ENCODE results near the gene SLC17A9. TPM values are rescaled to one million over a fixed set of nuclear protein-coding genes. Genes with fewer than 3 reads are reported as not detected.

Gene SLC17A9
- total and polyA plus RNA-seq, 10 of the 15 experiments (the other 5 are each of a cell fraction or from before 2014, with no cell fraction given): 0.72 to 74.1 (median 29.4) TPM

- no peak for TF ChIP-seq ZNF687 (IDR thresholded peaks at IDR 0.05)
- TF ChIP-seq SRF (IDR thresholded peaks at IDR 0.05; ENCODE audit: low read depth in 2 of 2, low read length in 2 of 2): no peak
Observed at GRCh38 chr20:62979876-62980373, 27.4 kb downstream of the SLC17A9 start (continued).

GRCh38 chr20:62980380-62980960 lies 28.0 kb downstream of the SLC17A9 start:
- no TSS peak for BruUV-seq (replicated peaks)
- FAIRE-seq (no peak), ATAC-seq (no peak), DNase-seq (ENCODE audit: low read depth, low spot score) (no peak)
- no peak overlapping the region for H3K27ac ChIP-seq (ENCODE audit: control insufficient read depth, insufficient read depth)
- intact Hi-C loops (cut with micrococcal nuclease; ENCODE audit: unreplicated experiment): no loop called here
- CTCF ChIA-PET: interaction anchor here (1.4 to 1.9 kb wide), 3 partner anchors 26 to 33 kb away, joined by 3 to 7 read pairs (median 5); no protein-coding TSS in a partner anchor
- peaks cover 0 to 15% of the 10 kb centered on the region in 2 experiments; a peak in 2 of 4 replicates for H3K27me3 ChIP-seq (replicated peaks in 1 of 2; ENCODE audit: control insufficient read depth in 2 of 2, insufficient read depth in 2 of 2, low read length in 1 of 2)
- no peak overlapping the region for H3K4me3 ChIP-seq
- in situ Hi-C loops (cut with MboI): no loop called here
- peaks cover 30% of the 10 kb centered on the region for H3K4me1 ChIP-seq (ENCODE audit: control insufficient read depth, insufficient read depth, low read length)
- H2AFZ ChIP-seq (ENCODE audit: control insufficient read depth, low read depth, low read length): no peak overlapping the region
- H4K20me1 ChIP-seq (ENCODE audit: control insufficient read depth, insufficient read depth): peaks cover 6% of the 10 kb centered on the region; the same call in 1 of the 2 replicates
- SMC1A ChIA-PET (ENCODE audit: uncharacterized antibody, unreplicated experiment): interaction anchor here (0.9 to 2.0 kb wide), 3 partner anchors 26 to 61 kb away, joined by 4 to 6 read pairs (median 4); no protein-coding TSS in a partner anchor
- RAD21 ChIA-PET (ENCODE audit: unreplicated experiment): interaction anchor here (0.9 to 1.5 kb wide), 3 partner anchors 8 to 218 kb away, joined by 3 to 7 read pairs (median 4); no protein-coding TSS in a partner anchor
- H3K4me2 ChIP-seq (ENCODE audit: control insufficient read depth, insufficient read depth): no peak overlapping the region
- H3K36me3 ChIP-seq (ENCODE audit: control insufficient read depth in 2 of 2, insufficient read depth in 2 of 2, low read length in 1 of 2): no peaks in the 10 kb centered on the region
- no peaks in the 10 kb centered on the region for H3K9me3 ChIP-seq (replicated peaks; ENCODE audit: control insufficient read depth, insufficient read depth, low read length)
- POLR2A ChIA-PET: interaction anchor here (0.6 to 5.3 kb wide), 5 partner anchors 11 to 637 kb away, joined by 5 to 37 read pairs (median 9); no protein-coding TSS in a partner anchor
- H3K9ac ChIP-seq (ENCODE audit: control insufficient read depth, insufficient read depth, low read length): no peak overlapping the region
- WGBS (ENCODE audit: insufficient coverage, insufficient replicate concordance, low lambda C conversion rate, missing lambda C conversion rate): 41% methylated on average over 19 of the region's 19 CpGs
- H3K79me2 ChIP-seq (ENCODE audit: control insufficient read depth, insufficient read depth, low read length): no peaks in the 10 kb centered on the region
- TF ChIP-seq TBL1XR1 (IDR thresholded peaks at IDR 0.05; ENCODE audit: low read depth, low read length) (no peak), TCF12 (IDR thresholded peaks at IDR 0.05; ENCODE audit: low read depth, low read length) (no peak), RAD21 (IDR thresholded peaks at IDR 0.05; ENCODE audit: insufficient read depth, low read depth, low read length) (no peak), CREB1 (IDR thresholded peaks at IDR 0.05; ENCODE audit: low read depth) (no peak), SMARCA5 (IDR thresholded peaks at IDR 0.05) (no peak), BCL11A (IDR thresholded peaks at IDR 0.05; ENCODE audit: low read depth, low read length) (no peak), FOXK2 (IDR thresholded peaks at IDR 0.05) (no peak), PBX3 (IDR thresholded peaks at IDR 0.05; ENCODE audit: insufficient replicate concordance, low read depth, low read length) (peak; percentile 32), CEBPB (IDR thresholded peaks at IDR 0.05; ENCODE audit: borderline replicate concordance in 1 of 2, low read depth in 2 of 2, low read length in 2 of 2) (no peak), CHD2 (IDR thresholded peaks at IDR 0.05; ENCODE audit: borderline replicate concordance, low read depth, low read length) (no peak), ZNF24 (IDR thresholded peaks at IDR 0.05) (no peak), BMI1 (IDR thresholded peaks at IDR 0.05; ENCODE audit: borderline replicate concordance) (no peak), ETV6 (conservative IDR thresholded peaks at IDR 0.05 in 1 of 2, IDR thresholded peaks at IDR 0.05 in 1 of 2; ENCODE audit: borderline replicate concordance in 1 of 2, low read depth in 1 of 2) (no peak)
- TF ChIP-seq, protein P1, sequence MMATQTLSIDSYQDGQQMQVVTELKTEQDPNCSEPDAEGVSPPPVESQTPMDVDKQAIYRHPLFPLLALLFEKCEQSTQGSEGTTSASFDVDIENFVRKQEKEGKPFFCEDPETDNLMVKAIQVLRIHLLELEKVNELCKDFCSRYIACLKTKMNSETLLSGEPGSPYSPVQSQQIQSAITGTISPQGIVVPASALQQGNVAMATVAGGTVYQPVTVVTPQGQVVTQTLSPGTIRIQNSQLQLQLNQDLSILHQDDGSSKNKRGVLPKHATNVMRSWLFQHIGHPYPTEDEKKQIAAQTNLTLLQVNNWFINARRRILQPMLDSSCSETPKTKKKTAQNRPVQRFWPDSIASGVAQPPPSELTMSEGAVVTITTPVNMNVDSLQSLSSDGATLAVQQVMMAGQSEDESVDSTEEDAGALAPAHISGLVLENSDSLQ (IDR thresholded peaks at IDR 0.05): peak; percentile 64; the same call in 1 of the 2 replicates
